Motor neuron (in vitro differentiated cells): ENCODE data around the gene CFAP58. TPM values are rescaled to one million over a fixed set of nuclear protein-coding genes. Genes with fewer than 3 reads are reported as not detected.
A peak's percentile ranks its signal among the peaks of the same experiment; 100 is the strongest.
"Not testable (repeated sequence)": the region's sequence is repeated elsewhere in the genome, so short reads cannot be mapped to it uniquely, and the experiment has no call there.

Source experiments
- ATAC-seq, 8 experiments: fragments of 200-7000 bp; cut with Tn5 transposase; replicated peaks in 6 of 8; 2 replicates each; pipeline ENCODE4 v1.8.0; 2021; ENCODE audit warnings: mild to moderate bottlenecking in 8 of 8, moderate library complexity in 8 of 8
- H3K27ac ChIP-seq, 2 donors: fragments of 250-450 bp; sonication (Bioruptor Pico); 2 replicates each; pipeline ENCODE4 v1.9.0; 2021; ENCODE audit warnings: antibody characterized with exemption in 2 of 2, mild to moderate bottlenecking in 2 of 2, moderate library complexity in 1 of 2
- H3K4me1 ChIP-seq, 2 donors: fragments of 250-450 bp; sonication (Bioruptor Pico); replicated peaks in 1 of 2; 2 replicates each; pipeline ENCODE4 v1.6.1; 2021; ENCODE audit warnings: antibody characterized with exemption in 2 of 2, mild to moderate bottlenecking in 2 of 2, moderate library complexity in 1 of 2
- H3K4me3 ChIP-seq, 5 donors: fragments of 250-450 bp; sonication (Bioruptor Pico); 2 replicates each; pipeline ENCODE4 v1.9.0; 2021; ENCODE audit warnings: antibody characterized with exemption in 5 of 5, mild to moderate bottlenecking in 5 of 5, moderate library complexity in 4 of 5
- WGBS, 10 experiments: fragments of 450-650 bp; shearing (Covaris generic); methylation state at CpG; one replicate each; pipeline ENCODE4 v1.0.0; 2022; 5-methylcytosine and 5-hydroxymethylcytosine counted together
- in situ Hi-C, 9 experiments: fragments of 400-800 bp; cut with MboI; loops; one replicate each; pipeline ENCODE4 v1.15.0; 2021; ENCODE audit warnings: low sequenced_read_pairs in 9 of 9, low pct_unique_long_range_greater_than_20kb in 2 of 9; ENCODE audit not compliant: unreplicated experiment in 9 of 9
- total RNA-seq, 8 experiments: library from RNA; unstranded; fragments of 300-600 nt; gene quantifications; 2 replicates each; pipeline versions ENCODE4 v1.2.3 to v1.2.4, GENCODE V29; 2022

CFAP58 gene
- total RNA-seq, 8 experiments from 2014 or later, result 0.58 to 1.8 (median 1.3) TPM

DNA sequence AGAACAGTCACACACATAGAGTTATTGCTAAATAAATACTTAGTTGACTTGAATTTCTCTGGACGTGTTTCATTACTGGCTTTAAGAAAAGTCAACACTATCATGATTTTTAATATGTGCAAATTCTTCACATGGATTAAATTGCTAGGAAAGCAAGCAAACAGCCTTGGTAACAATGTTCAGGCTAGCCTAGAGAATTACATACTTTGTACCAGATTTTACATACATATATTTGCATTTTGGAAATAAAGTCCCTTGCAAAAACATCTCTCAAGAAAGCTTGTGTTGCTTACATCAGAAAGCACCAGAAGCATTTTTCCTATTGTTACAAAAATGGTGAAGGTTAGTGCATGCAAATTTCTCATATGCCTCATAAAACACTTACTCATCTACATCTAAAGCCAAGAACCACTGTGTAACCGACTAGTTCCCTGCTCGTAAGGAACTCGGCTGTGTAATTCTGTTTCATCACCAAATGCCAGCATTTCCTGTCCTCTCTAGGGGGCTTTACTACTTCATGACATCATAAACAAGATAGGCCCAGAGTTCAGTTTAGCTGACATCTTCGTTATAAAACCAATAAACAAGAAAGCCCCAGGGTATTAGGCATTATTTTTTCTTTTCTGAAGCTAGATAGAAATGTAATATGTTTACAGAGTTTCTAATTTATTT lies 87.8 kb downstream of the CFAP58 start:
- in situ Hi-C loops, result no loop called here
- H3K4me1 ChIP-seq, result peaks cover 0 to 19% of the 10 kb centered on the region in 2 donors
- peak; percentile 61 to 96 (median 90) for ATAC-seq
- 0 to 65% (median 39%) methylated on average over 1 to 5 of the region's 5 CpGs for WGBS, 10 experiments
- H3K27ac ChIP-seq, result no peak overlapping the region
- no peak overlapping the region for H3K4me3 ChIP-seq

DNA sequence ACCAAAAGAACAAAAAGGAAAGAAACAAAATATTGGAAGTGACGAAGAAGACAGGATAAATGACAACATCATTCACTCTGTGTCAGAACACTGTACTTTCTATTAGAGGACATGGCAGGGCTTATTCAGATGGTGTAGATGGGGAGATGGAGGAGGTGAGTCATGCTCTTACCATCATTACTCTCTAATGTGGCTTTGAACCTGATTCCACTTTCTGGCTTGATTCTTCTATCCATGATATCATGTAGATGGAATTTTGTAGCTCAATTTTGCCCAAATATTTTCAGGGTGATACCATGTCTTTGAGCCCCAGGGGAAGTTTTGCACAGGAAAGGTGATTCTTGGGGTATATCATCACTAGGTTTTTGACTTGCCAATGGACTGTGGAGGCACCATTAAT lies 91.7 kb downstream of the CFAP58 start:
- in situ Hi-C loops, result no loop called here
- no peak for ATAC-seq
- Histone ChIP-seq H3K27ac (no peak overlapping the region), H3K4me3 (no peak overlapping the region), H3K4me1 (peaks cover 0 to 19% of the 10 kb centered on the region in 2 donors)
- WGBS, 10 experiments, result 33 to 100% (median 86%) methylated on average over 1 of the region's 1 CpG; no CpG with 5 or more reads in 1 of the 10 experiments

DNA sequence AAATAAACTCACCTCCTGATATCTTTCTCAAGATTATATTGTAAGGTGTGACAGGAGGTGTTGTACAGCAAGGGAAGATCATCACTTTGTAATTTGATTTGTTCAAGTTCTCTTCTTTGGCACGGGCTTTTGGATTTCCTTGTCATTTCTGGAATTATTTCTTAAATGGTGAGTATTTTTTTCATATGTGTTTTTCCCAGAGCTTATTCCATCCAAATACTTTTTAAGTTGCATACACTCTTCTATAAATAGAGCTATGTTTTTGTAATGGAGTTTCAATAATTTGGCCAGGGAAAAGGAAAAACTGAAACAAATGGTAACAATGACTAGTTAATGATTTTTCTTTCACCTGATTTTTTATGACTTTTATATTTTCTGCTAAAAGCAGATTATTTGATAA lies 92.5 kb downstream of the CFAP58 start:
- H3K27ac ChIP-seq, result no peak overlapping the region
- H3K4me3 ChIP-seq, result no peak overlapping the region
- in situ Hi-C loops, result no loop called here
- no peak for ATAC-seq
- WGBS, 10 experiments, result 13 to 100% (median 82%) methylated on average over 1 of the region's 1 CpG; no CpG with 5 or more reads in 1 of the 10 experiments
- peaks cover 0 to 19% of the 10 kb centered on the region in 2 donors for H3K4me1 ChIP-seq

DNA sequence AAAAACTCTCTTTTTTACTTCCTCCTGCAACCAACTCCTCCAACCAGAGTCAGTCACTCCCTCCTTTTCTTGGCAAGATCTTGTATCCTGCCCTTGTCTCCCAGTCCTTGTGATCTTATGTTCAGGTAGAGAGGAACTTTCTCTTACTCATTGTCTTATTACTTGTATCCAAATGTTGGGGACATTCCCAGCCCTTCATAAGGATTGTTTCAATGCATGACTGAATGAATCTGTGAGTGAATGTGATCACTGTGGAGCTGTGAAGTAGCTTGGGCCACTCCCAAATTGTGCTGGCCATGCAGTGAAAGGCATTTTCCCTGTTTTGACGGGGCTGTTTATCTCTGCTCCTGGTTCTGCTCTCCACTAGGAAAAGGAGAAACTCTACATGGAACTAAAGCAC lies 93.7 kb downstream of the CFAP58 start:
- H3K27ac ChIP-seq, result no peak overlapping the region
- 0 to 100% methylated on average over 1 of the region's 1 CpG; no CpG with 5 or more reads in 8 of the 10 experiments for WGBS, 10 experiments
- no peak overlapping the region for H3K4me3 ChIP-seq
- H3K4me1 ChIP-seq, result peaks cover 0 to 12% of the 10 kb centered on the region in 2 donors
- in situ Hi-C loops, result no loop called here
- ATAC-seq, result peak in 3 of 8 experiments; percentile 6 to 32 (median 12)

DNA sequence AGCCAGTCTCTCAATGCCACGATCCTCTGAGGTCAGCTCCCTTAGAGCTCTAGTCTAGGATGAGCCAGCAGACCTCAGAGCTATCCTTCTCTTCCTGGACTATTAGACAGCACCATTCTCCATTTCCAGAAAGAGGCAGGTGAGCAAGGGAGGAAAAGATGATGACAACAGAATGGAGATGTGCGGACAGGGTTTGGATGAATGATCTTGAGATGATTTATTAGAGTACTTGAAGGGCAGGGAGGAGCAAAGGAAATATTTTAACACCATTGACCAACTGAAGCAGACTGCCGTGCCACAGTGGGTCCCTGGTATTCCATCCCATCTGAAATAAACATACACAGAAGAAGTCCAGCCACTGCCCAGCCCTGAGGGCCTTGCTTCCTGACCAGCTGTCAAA lies 94.3 kb downstream of the CFAP58 start:
- in situ Hi-C loops, result no loop called here
- no peak overlapping the region for H3K4me3 ChIP-seq
- no peak overlapping the region for H3K27ac ChIP-seq
- ATAC-seq, result peak in 3 of 8 experiments; percentile 21 to 76 (median 36)
- peaks cover 0 to 9% of the 10 kb centered on the region in 2 donors for H3K4me1 ChIP-seq
- WGBS, 10 experiments, result 14 to 100% (median 83%) methylated on average over 1 to 2 of the region's 3 CpGs; no CpG with 5 or more reads in 4 of the 10 experiments

DNA sequence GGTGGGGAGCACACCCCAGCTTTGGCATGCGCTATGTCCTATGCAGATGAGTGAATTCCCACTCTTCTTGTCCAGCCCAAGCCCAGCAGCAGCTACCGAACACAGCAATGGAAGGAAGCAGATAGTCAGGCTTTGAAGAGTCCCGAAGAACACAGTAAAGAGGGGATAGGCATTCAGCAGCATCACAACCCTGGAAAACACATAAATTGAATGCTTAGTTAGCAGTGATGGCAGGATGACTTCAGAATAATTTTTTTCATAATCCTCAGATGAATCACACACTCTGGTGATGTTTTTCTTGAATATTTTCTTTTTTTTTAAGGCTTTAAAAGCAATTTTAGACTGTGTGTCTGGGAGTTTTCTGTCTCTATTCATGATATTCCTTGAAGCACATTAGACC lies 95.8 kb downstream of the CFAP58 start:
- no peak overlapping the region for H3K4me3 ChIP-seq
- peak; percentile 25 to 80 (median 66) for ATAC-seq
- 0 to 100% (median 63%) methylated on average over 1 to 3 of the region's 3 CpGs; no CpG with 5 or more reads in 1 of the 10 experiments for WGBS, 10 experiments
- in situ Hi-C loops, result no loop called here
- H3K4me1 ChIP-seq, result no peaks in the 10 kb centered on the region
- no peak overlapping the region for H3K27ac ChIP-seq

DNA sequence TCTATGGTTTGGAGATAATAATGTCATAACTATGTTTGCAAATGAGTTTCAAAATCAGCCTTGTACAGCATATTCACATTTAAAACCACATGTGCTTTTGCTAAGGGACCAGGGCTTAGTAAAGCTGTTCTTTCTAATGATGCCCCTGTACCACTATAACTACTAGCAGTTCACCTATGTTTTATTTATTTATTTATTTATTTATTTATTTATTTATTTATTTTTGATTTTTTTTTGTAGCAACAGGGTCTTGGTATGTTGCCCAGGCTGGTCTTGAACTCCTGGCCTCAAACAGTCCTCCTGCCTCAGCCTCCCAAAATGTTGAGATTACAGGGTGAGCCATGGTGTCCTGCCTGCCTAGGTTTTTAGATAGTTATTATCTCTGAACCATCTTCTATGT lies 96.9 kb downstream of the CFAP58 start:
- Histone ChIP-seq H3K4me1 (no peaks in the 10 kb centered on the region), H3K4me3 (no peak overlapping the region), H3K27ac (no peak overlapping the region)
- in situ Hi-C loops, result no loop called here
- ATAC-seq, result no peak

DNA sequence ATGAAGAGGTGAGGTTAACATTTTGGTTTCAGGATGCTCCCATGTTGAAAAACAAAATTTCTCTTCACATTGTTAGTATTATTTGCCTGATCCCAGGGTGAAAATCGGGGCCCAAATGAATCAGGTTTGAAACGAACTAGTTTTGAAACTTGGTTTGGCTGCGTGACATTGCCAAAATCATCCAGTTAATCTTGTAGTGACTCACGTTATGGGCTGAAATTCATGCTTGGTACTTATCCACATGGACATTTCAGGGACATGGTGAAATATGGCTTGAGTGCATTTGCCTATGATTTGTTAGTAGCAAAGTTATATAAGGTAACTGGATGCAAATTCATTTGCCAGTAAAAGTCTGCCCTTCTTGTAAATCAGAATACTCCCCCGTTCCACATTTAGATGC lies 97.3 kb downstream of the CFAP58 start:
- WGBS, 10 experiments, result 33 to 100% (median 94%) methylated on average over 1 to 5 of the region's 5 CpGs
- Histone ChIP-seq H3K4me3 (no peak overlapping the region), H3K27ac (no peak overlapping the region), H3K4me1 (no peaks in the 10 kb centered on the region)
- in situ Hi-C loops, result no loop called here
- no peak for ATAC-seq

DNA sequence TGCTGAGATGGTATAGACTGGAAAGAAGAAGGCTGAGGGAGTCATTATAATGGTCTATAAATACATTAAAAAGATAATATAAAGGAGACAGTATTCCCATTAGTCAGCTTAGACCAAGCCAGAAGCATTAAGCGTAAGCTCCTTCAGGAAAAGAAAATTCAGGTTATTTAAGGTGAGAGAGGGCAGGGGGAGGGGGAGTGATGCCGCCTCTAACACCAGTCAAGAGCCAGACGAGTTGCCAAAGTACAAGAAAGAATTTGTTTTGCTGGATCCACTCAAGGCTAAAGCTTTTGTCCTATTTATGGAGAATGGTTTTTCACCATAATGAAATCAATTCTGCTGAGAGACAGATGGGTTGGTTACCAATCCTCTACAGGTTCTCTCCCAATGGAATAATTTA lies 99.3 kb downstream of the CFAP58 start:
- no peak for ATAC-seq
- in situ Hi-C loops, result no loop called here
- WGBS, 10 experiments, result 60 to 100% (median 93%) methylated on average over 1 to 3 of the region's 3 CpGs; no CpG with 5 or more reads in 2 of the 10 experiments

DNA sequence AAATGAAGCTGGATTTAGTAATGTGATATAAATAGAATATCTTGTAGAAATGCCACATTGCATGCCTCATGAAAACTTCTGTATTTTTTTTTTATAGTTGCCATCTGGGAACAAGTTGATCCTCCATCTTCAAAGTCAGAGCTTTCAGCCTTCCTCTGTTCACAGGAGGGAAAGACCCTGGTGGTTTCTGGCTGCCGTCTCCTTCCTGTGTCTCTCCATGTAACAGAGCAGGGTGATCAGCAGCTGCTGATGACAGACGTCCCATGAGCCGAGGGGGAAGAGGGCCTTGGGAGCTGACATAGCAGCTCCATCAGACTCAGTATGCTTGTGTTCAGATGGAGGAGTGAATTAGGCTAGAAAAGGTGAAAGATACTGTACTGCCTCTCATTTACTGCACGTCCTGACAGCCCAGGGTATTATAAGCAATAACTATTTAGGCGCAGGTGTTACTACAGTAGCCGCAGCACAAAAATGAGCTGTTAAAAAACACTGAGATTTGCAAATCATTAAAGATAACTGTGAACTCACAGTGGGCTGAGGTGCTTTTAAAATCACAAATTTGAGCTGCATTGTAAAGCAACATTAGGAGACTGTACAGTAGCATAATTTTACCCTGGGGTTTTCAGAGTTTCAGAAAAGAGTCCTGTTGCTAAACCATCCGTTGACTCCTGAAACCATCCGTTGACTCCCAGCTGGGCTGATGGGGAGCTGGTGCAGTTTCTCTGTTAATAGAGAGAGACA lies 103.3 kb downstream of the CFAP58 start:
- ATAC-seq, result peak in 1 of 8 experiments; percentile 37
- no peak overlapping the region for H3K27ac ChIP-seq
- 7 to 100% (median 83%) methylated on average over 1 to 8 of the region's 8 CpGs; no CpG with 5 or more reads in 3 of the 10 experiments for WGBS, 10 experiments
- H3K4me3 ChIP-seq, result no peak overlapping the region
- H3K4me1 ChIP-seq, result peaks cover 0 to 6% of the 10 kb centered on the region in 2 donors
- in situ Hi-C loops, result no loop called here

More for the DNA sequence above, 99.3 kb downstream of the CFAP58 start:
- H3K27ac ChIP-seq, result no peak overlapping the region
- H3K4me3 ChIP-seq, result no peak overlapping the region
- H3K4me1 ChIP-seq, result peaks cover 0 to 6% of the 10 kb centered on the region in 2 donors

DNA sequence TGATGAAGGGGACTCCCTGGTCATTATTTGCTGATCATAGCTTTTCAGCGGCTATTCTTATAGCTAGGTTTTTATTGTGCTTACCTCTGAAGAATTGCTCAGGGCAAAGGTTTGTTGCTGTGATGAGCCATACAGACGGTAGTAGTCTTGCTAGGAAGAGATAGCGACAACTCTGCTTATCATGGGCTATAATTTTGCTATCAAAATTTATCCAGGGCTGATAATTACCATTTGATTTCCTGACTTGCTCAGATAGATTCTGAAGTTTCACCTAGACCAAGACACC lies 103.9 kb downstream of the CFAP58 start:
- 50 to 100% (median 77%) methylated on average over 1 to 3 of the region's 3 CpGs; no CpG with 5 or more reads in 3 of the 10 experiments for WGBS, 10 experiments
- in situ Hi-C loops, result no loop called here
- H3K4me1 ChIP-seq, result peaks cover 0 to 6% of the 10 kb centered on the region in 2 donors
- H3K4me3 ChIP-seq, result no peak overlapping the region
- ATAC-seq, result peak in 1 of 8 experiments; percentile 68
- no peak overlapping the region for H3K27ac ChIP-seq

DNA sequence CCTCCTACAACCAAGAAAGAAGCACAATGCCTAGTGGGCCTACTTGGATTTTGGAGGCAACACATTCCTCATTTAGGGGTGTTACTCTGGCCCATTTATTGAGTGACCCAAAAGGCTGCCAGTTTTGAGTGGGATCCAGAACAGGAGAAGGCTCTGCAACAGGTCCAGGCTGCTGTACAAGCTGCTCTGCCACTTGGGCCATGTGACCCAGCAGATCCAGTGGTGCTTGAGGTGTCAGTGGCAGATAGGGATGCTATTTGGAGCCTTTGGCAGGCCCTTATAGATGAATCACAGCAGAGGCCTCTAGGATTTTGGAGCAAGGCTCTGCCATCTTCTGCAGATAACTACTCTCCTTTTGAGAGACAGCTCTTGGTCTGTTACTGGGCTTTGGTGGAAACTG lies 111.9 kb downstream of the CFAP58 start:
- H3K4me3 ChIP-seq, H3K27ac ChIP-seq, in situ Hi-C loops, ATAC-seq, H3K4me1 ChIP-seq: not testable (repeated sequence)

DNA sequence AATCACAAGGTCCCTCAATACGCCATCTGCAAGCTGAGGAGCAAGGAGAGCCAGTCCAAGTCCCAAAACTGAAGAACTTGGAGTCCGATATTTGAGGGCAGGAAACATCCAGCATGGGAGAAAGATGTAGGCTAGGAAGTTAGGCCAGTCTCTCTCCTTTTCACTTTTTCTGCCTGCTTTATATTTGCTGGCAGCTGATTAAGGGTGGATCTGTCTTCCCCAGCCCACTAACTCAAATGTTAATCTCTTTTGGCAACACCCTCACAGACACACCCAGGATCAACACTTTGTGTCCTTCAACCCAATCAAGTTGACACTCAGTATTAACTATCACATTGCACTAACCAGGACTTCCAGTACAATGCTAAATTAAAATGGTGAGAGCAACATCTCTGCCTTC lies 115.2 kb downstream of the CFAP58 start:
- H3K4me1 ChIP-seq, H3K4me3 ChIP-seq, H3K27ac ChIP-seq, in situ Hi-C loops: not testable (repeated sequence)
- 0 to 100% (median 65%) methylated on average over 1 to 2 of the region's 2 CpGs; no CpG with 5 or more reads in 2 of the 10 experiments for WGBS, 10 experiments
- ATAC-seq, result peak in 3 of 8 experiments; percentile 34 to 83 (median 75)
